ENCODE data around the gene SNRNP40.

GRCh38 chr1:31326461-31326860, 29.9 kb upstream of the SNRNP40 start:
- TF ChIP-seq GABPA (IDR thresholded peaks at IDR 0.05; ENCODE audit: low read depth) = no peak
- no peak for TF ChIP-seq POLR2AphosphoS5 (IDR thresholded peaks at IDR 0.05; ENCODE audit: low read depth, low read length)
- no peak for TF ChIP-seq CTCF (IDR thresholded peaks at IDR 0.05)
- no peak for TF ChIP-seq EZH2phosphoT487 (IDR thresholded peaks at IDR 0.05; ENCODE audit: borderline replicate concordance, low read depth)
- TF ChIP-seq MXI1 (IDR thresholded peaks at IDR 0.05; ENCODE audit: low read depth, low read length) = no peak
- no peak for TF ChIP-seq YY1 (IDR thresholded peaks at IDR 0.05; ENCODE audit: low read depth)
- TF ChIP-seq RFX5 (IDR thresholded peaks at IDR 0.05; ENCODE audit: low read length) = no peak
- TF ChIP-seq TEAD4 (IDR thresholded peaks at IDR 0.05; ENCODE audit: borderline replicate concordance, insufficient read depth) = no peak
